Measurements from ENCODE around the gene TENT4B. TPM values are rescaled to one million over a fixed set of nuclear protein-coding genes. Genes with fewer than 3 reads are reported as not detected.

The TENT4B gene
- total RNA-seq, 3 donors from 2014 or later: 10.6 to 20.0 (median 11.5) TPM

GRCh38 chr16:50266337-50267091 is 113.4 kb downstream of the TENT4B start, which contains the start of gene ADCY7:
TSS of gene ADCY7 (plus strand) at chr16:50266551. CDS start at chr16:50288180, 21,629 bp downstream.
- Histone ChIP-seq H3K9me3 (no peaks in the 10 kb centered on the region), H3K4me1 (ENCODE audit: low read depth) (peaks cover 29% of the 10 kb centered on the region), H3K36me3 (ENCODE audit: low read depth) (no peaks in the 10 kb centered on the region), H3K4me3 (no peak within 1 kb of the TSS)
- DNase-seq (peak; percentile 80 to 92 (median 87)), ATAC-seq (peak; percentile 93)
- intact Hi-C loops (cut with DNase I, micrococcal nuclease): no loop called here
- TF ChIP-seq CTCF (IDR thresholded peaks at IDR 0.05): no peak

DNA sequence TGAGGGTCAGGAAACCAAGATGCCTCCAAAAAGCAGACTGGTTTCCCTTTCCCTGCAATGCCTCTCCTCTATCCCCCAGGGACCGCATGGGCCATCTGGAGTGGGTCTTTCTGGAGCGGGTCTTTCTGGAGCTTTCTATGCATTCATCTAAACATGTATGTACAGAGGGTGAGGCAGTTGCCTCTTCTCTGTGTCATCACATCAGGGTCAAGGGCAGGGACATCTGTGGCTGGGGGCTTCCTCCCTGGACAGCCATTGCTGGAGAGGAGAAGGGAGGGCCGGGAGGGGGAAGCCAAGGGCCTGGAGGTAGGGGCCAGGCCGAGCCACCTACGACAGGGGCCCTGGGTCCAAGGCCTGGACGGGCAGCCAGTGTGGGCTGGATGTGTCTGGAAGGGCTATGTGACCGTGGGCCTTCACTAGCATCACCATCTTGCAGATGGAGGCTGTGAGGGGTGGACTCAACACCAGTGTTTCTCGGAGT is 114.1 kb downstream of the TENT4B start:
- Histone ChIP-seq H3K4me3 (no peak overlapping the region), H3K4me1 (ENCODE audit: low read depth) (peaks cover 25% of the 10 kb centered on the region), H3K36me3 (ENCODE audit: low read depth) (no peaks in the 10 kb centered on the region), H3K9me3 (no peaks in the 10 kb centered on the region)
- TF ChIP-seq CTCF (IDR thresholded peaks at IDR 0.05): no peak
- intact Hi-C loops (cut with DNase I, micrococcal nuclease): no loop called here
- DNase-seq (peak in 2 of 3 donors; percentile 39 to 61), ATAC-seq (no peak)

DNA sequence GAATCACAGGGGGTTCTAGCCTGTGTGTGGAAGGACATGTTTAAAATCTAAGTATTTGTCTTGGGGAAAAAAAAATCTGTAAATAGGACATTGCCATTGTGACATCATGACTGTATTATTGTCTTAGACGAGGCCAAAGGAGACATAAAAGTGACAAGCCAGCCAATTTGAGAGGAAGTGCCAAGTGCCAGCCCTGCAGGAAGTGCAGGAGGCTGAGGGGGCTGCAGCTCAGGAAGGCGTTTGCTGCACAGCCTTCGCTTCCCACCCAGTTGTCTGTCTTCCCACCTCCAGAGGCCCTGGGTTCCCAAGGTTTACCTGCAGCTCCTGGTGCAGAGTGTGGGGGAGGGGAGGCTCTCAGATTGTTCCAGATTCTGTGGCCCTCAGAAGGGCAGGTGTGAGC is 114.5 kb downstream of the TENT4B start:
- TF ChIP-seq CTCF (IDR thresholded peaks at IDR 0.05): no peak
- Histone ChIP-seq H3K9me3 (no peaks in the 10 kb centered on the region), H3K4me3 (no peak overlapping the region), H3K4me1 (ENCODE audit: low read depth) (peaks cover 25% of the 10 kb centered on the region), H3K36me3 (ENCODE audit: low read depth) (no peaks in the 10 kb centered on the region)
- DNase-seq (peak in 2 of 3 donors; percentile 39 to 64), ATAC-seq (peak; percentile 9)
- intact Hi-C loops (cut with DNase I, micrococcal nuclease): no loop called here

DNA sequence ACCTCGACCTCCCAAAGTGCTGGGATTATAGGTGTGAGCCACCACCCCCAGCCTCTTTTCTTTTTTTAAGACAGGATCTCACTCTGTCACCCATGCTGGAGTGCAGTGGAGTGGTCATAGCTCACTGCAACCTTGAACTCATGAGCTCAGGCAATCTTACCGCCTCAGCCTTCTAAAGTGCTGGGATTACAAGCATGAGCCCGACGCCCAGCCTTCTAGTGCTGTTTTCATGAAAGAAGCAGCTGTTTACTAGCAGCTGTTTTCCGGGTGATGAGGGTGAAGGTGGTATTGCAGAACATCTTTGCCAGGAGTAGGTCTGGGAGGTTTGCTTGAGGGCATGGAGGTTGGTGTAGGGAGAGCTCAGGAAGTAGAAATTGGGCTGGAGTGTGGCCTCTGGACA is 115.2 kb downstream of the TENT4B start:
- Histone ChIP-seq H3K4me1 (ENCODE audit: low read depth) (peaks cover 25% of the 10 kb centered on the region), H3K4me3 (no peak overlapping the region), H3K36me3 (ENCODE audit: low read depth) (no peaks in the 10 kb centered on the region), H3K9me3 (no peaks in the 10 kb centered on the region)
- intact Hi-C loops (cut with DNase I, micrococcal nuclease): no loop called here
- no peak for ATAC-seq
- DNase-seq: peak in 1 of 3 donors; percentile 19
- TF ChIP-seq CTCF (IDR thresholded peaks at IDR 0.05): no peak

GRCh38 chr16:50269061-50269705 is 116.1 kb downstream of the TENT4B start:
- ATAC-seq: no peak
- Histone ChIP-seq H3K9me3 (no peaks in the 10 kb centered on the region), H3K4me3 (no peak overlapping the region), H3K36me3 (ENCODE audit: low read depth) (no peaks in the 10 kb centered on the region), H3K4me1 (ENCODE audit: low read depth) (peaks cover 25% of the 10 kb centered on the region)
- TF ChIP-seq CTCF (IDR thresholded peaks at IDR 0.05): no peak
- DNase-seq: peak in 2 of 3 donors; percentile 24 to 37
- intact Hi-C loops (cut with DNase I, micrococcal nuclease): no loop called here

Measured in mucosa of descending colon (tissue), 3 donors.